ENCODE data around the gene GADD45B. TPM values are rescaled to one million over a fixed set of nuclear protein-coding genes. Genes with fewer than 3 reads are reported as not detected.

GADD45B gene
- total RNA-seq, 4 donors from 2014 or later = 35.5 to 278 (median 54.9) TPM

DNA sequence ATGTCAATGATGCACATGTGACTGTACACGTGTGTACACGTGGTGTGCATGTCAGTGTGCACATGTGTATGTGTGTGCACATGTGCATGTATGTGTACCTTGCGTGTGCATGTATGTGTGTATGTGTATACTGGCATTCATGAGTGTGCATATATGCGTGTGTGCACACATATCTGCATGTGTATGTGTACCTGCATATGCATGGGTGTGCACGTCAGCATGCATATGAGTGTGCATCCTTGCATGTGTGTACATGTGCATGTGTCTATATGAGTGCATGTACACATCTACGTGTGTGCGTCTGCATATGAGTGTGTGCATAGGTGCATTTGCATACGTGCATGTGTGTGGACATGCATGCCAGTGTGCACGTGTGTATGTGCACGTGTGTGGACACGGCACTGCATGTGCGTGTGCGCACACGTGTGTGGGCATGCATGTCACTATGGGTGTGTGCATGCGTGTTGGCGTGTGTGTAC, 48.5 kb downstream of the GADD45B start:
- peaks cover 0 to 17% (median 0%) of the 10 kb centered on the region in 4 donors for H3K4me1 ChIP-seq
- no peak for DNase-seq
- no peaks in the 10 kb centered on the region for H3K36me3 ChIP-seq
- H3K27me3 ChIP-seq = no peaks in the 10 kb centered on the region
- no peak for TF ChIP-seq POLR2A (IDR thresholded peaks at IDR 0.05)
- TF ChIP-seq, protein P1, sequence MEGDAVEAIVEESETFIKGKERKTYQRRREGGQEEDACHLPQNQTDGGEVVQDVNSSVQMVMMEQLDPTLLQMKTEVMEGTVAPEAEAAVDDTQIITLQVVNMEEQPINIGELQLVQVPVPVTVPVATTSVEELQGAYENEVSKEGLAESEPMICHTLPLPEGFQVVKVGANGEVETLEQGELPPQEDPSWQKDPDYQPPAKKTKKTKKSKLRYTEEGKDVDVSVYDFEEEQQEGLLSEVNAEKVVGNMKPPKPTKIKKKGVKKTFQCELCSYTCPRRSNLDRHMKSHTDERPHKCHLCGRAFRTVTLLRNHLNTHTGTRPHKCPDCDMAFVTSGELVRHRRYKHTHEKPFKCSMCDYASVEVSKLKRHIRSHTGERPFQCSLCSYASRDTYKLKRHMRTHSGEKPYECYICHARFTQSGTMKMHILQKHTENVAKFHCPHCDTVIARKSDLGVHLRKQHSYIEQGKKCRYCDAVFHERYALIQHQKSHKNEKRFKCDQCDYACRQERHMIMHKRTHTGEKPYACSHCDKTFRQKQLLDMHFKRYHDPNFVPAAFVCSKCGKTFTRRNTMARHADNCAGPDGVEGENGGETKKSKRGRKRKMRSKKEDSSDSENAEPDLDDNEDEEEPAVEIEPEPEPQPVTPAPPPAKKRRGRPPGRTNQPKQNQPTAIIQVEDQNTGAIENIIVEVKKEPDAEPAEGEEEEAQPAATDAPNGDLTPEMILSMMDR (IDR thresholded peaks at IDR 0.05) = no peak
- no peak overlapping the region for H3K27ac ChIP-seq
- H3K4me3 ChIP-seq = no peak overlapping the region
- no peaks in the 10 kb centered on the region for H3K9me3 ChIP-seq

DNA sequence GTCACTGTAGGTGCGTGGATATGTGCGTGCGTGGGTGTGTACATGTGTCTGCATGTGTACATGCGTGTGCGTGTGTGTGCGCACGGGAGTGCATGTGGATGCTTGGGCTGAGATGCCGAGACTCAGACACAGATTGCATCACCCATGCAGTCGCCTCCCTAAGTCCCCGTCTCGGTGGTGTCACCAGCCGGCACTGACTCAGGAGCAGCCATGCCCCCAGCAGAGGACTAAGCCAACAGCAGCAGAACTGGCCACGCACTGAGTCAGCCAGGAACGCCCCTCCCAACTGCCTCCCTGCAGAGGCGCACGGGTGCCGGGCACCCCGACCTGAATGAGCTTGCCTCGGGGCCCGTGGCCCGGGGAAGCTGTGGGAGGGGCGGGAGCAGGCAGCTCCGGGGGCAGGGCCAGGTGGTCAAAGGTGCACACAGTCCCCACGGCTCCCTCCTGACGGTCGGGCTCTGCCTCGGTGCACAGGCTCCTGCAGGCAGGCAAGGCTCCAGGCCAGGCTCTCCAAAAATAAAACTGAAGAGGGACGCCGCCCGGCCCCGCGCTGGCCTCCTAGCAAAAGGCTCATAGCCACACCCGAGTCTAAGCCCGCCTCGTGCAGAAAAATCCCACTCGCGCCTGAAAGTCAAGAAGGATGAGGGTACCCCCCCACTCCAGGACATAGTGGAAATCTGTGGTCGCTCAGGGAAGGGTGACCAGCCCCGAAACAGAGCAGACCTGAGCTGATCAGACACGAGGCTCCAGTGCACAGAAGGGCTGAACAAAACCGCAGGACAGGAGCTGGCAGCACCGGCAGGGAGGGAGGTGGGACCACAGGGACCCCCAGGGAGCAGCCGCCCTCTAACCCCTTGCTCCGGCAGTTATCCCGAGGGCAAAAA, 49.2 kb downstream of the GADD45B start:
- no peak overlapping the region for H3K27ac ChIP-seq
- H3K9me3 ChIP-seq = no peaks in the 10 kb centered on the region
- H3K4me3 ChIP-seq = peak overlapping the region in 2 of 4 donors; percentile 10 to 35
- H3K36me3 ChIP-seq = no peaks in the 10 kb centered on the region
- TF ChIP-seq, protein P1 (IDR thresholded peaks at IDR 0.05) = no peak
- no peak for TF ChIP-seq POLR2A (IDR thresholded peaks at IDR 0.05)
- DNase-seq = no peak
- no peaks in the 10 kb centered on the region for H3K27me3 ChIP-seq
- peaks cover 0 to 21% (median 0%) of the 10 kb centered on the region in 4 donors for H3K4me1 ChIP-seq

DNA sequence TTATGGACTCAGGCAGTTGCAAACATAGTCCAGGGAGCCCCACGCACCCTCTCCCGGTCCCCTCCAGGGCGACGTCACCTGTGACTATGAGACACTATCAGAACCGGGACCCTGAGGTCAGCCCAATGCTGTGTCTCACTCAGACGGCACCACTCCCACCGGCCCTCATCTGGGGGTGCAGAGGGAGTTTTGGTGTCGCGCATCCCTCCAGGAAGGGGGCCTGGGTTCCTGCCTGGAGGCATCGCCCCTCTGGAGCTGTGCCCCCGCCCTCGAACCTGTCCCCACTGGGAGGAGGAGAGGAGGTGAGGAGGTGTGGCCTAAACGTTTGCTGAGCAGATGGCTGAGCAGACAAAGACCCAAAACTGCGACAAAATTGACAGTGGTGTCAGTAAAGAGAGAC, 51.2 kb downstream of the GADD45B start:
- Histone ChIP-seq H3K9me3 (no peaks in the 10 kb centered on the region), H3K4me3 (no peak overlapping the region), H3K27me3 (no peaks in the 10 kb centered on the region), H3K27ac (no peak overlapping the region), H3K4me1 (peaks cover 0 to 21% (median 0%) of the 10 kb centered on the region in 4 donors), H3K36me3 (no peaks in the 10 kb centered on the region)
- TF ChIP-seq, protein P1 (IDR thresholded peaks at IDR 0.05) = no peak
- no peak for TF ChIP-seq POLR2A (IDR thresholded peaks at IDR 0.05)
- DNase-seq = no peak

DNA sequence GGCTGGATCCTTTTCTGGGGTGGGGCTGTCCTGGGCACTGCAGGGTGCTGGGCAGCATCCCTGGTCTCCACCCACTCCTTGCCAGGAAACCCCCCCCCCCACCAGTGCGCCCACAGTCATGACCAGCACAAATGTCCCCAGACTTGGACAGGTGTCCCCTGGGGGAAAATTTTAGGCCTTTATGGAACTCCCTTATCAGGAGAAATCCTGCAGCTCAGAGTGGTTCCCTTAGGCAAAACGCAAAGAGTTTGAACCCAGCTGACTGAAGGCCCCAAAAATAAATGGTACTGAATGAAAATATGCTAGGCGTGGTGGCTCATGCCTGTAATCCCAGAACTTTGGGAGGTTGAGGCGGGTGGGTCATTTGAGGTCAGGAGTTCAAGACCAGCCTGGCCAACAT, 51.8 kb downstream of the GADD45B start:
- H3K4me1 ChIP-seq = peaks cover 0 to 21% (median 0%) of the 10 kb centered on the region in 4 donors
- H3K36me3 ChIP-seq = no peaks in the 10 kb centered on the region
- no peaks in the 10 kb centered on the region for H3K27me3 ChIP-seq
- no peak for DNase-seq
- TF ChIP-seq, protein P1 (IDR thresholded peaks at IDR 0.05) = no peak
- no peak for TF ChIP-seq POLR2A (IDR thresholded peaks at IDR 0.05)
- H3K4me3 ChIP-seq = no peak overlapping the region
- no peak overlapping the region for H3K27ac ChIP-seq
- no peaks in the 10 kb centered on the region for H3K9me3 ChIP-seq

Small RNAs within 50 kb of the gene (small RNA-seq; reads per million reads assigned to genes)
- gene RNU6-993P = 0 reads per million in 2 donors

Other genes starting within 250 kb of the GADD45B start
- 100 to 1,000 TPM; 156 to 298 (median 227) TPM for gene PLEKHJ1, start 239.8 kb upstream of the GADD45B start, total RNA-seq
- 100 to 1,000 TPM in 1 of 4 donors, 10 to 100 TPM in 3; 38.7 to 133 (median 72.3) TPM for gene SF3A2, start 239.3 kb upstream of the GADD45B start, total RNA-seq
- 1 to 10 TPM in 2 of 4 donors, under 1 TPM in 1, not detected in 1; 0.95 to 4.7 (median 1.6) TPM for gene AMH, start 226.8 kb upstream of the GADD45B start, total RNA-seq
- not detected for gene JSRP1, start 219.7 kb upstream of the GADD45B start, total RNA-seq
- 1 to 10 TPM; 1.2 to 5.8 (median 2.6) TPM for gene PEAK3, start 194.0 kb upstream of the GADD45B start, total RNA-seq
- gene LINGO3, start 168.0 kb upstream of the GADD45B start, total RNA-seq = 1 to 10 TPM in 1 of 4 donors, under 1 TPM in 1, not detected in 2; 0.54 to 5.0 TPM
- gene LSM7, start 147.5 kb upstream of the GADD45B start, total RNA-seq = 100 to 1,000 TPM in 2 of 4 donors, 10 to 100 TPM in 2; 59.8 to 152 (median 109) TPM
- gene SPPL2B, start 147.4 kb upstream of the GADD45B start, total RNA-seq = 100 to 1,000 TPM; 196 to 448 (median 270) TPM
- gene TMPRSS9, start 115.9 kb upstream of the GADD45B start, total RNA-seq = 1 to 10 TPM in 1 of 4 donors, under 1 TPM in 2, not detected in 1; 0.54 to 2.5 (median 0.85) TPM
- gene TIMM13, start 48.5 kb upstream of the GADD45B start, total RNA-seq = 10 to 100 TPM; 28.1 to 44.4 (median 44.0) TPM
- 10 to 100 TPM; 21.0 to 52.8 (median 21.4) TPM for gene LMNB2, start 19.2 kb upstream of the GADD45B start, total RNA-seq
- 10 to 100 TPM in 1 of 4 donors, 1 to 10 TPM in 3; 1.2 to 14.9 (median 2.0) TPM for gene GNG7, start 226.6 kb downstream of the GADD45B start, total RNA-seq
- 10 to 100 TPM in 1 of 4 donors, 1 to 10 TPM in 2, under 1 TPM in 1; 0.18 to 23.1 (median 1.4) TPM for gene DIRAS1, start 245.2 kb downstream of the GADD45B start, total RNA-seq

Data from Peyer's patch (tissue), 4 donors.